ENCODE data around the gene KASH5.

KASH5 gene

GRCh38 chr19:49430678-49431329 lies 42.8 kb downstream of the KASH5 start:
- H3K27me3 ChIP-seq (ENCODE audit: insufficient read depth, poor library complexity, severe bottlenecking) = peaks cover 53% of the 10 kb centered on the region
- TF ChIP-seq, protein P1, sequence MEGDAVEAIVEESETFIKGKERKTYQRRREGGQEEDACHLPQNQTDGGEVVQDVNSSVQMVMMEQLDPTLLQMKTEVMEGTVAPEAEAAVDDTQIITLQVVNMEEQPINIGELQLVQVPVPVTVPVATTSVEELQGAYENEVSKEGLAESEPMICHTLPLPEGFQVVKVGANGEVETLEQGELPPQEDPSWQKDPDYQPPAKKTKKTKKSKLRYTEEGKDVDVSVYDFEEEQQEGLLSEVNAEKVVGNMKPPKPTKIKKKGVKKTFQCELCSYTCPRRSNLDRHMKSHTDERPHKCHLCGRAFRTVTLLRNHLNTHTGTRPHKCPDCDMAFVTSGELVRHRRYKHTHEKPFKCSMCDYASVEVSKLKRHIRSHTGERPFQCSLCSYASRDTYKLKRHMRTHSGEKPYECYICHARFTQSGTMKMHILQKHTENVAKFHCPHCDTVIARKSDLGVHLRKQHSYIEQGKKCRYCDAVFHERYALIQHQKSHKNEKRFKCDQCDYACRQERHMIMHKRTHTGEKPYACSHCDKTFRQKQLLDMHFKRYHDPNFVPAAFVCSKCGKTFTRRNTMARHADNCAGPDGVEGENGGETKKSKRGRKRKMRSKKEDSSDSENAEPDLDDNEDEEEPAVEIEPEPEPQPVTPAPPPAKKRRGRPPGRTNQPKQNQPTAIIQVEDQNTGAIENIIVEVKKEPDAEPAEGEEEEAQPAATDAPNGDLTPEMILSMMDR (IDR thresholded peaks at IDR 0.05; ENCODE audit: insufficient read depth, low read length) = peak; percentile 15
- no peak for TF ChIP-seq SPI1 (IDR thresholded peaks at IDR 0.05; ENCODE audit: borderline replicate concordance, low read depth)
- H3K27ac ChIP-seq (replicated peaks) = no peak overlapping the region
- no peak for DNase-seq (ENCODE audit: low read depth in 1 of 2, low spot score in 1 of 2)
- no peak overlapping the region for H3K4me3 ChIP-seq (replicated peaks; ENCODE audit: insufficient read depth, low read length)

DNA sequence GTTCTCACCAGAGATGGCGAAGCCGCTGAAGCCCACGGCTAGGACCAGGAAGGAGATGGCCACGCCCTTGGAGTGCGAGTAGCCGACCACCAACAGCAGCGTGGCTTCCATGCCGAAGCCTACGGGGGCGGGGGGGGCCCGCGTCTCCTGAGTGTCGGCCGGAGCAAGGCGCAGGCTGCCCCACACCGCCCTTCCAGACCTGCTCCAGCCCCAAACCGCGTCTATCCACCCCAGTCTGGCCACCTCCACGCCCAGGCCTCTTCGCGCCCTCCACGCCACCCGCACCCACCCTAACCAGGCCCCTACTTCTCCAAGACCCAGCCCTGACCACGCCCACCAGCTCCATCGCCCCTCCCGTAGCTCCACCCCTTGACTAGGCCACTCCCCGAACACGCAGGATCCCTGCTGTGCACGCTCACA lies 43.3 kb downstream of the KASH5 start:
- no peak for DNase-seq (ENCODE audit: low read depth in 1 of 2, low spot score in 1 of 2)
- Histone ChIP-seq H3K4me3 (replicated peaks; ENCODE audit: insufficient read depth, low read length) (no peak overlapping the region), H3K27me3 (ENCODE audit: insufficient read depth, poor library complexity, severe bottlenecking) (peaks cover 49% of the 10 kb centered on the region), H3K27ac (replicated peaks) (no peak overlapping the region)
- TF ChIP-seq, protein P2, sequence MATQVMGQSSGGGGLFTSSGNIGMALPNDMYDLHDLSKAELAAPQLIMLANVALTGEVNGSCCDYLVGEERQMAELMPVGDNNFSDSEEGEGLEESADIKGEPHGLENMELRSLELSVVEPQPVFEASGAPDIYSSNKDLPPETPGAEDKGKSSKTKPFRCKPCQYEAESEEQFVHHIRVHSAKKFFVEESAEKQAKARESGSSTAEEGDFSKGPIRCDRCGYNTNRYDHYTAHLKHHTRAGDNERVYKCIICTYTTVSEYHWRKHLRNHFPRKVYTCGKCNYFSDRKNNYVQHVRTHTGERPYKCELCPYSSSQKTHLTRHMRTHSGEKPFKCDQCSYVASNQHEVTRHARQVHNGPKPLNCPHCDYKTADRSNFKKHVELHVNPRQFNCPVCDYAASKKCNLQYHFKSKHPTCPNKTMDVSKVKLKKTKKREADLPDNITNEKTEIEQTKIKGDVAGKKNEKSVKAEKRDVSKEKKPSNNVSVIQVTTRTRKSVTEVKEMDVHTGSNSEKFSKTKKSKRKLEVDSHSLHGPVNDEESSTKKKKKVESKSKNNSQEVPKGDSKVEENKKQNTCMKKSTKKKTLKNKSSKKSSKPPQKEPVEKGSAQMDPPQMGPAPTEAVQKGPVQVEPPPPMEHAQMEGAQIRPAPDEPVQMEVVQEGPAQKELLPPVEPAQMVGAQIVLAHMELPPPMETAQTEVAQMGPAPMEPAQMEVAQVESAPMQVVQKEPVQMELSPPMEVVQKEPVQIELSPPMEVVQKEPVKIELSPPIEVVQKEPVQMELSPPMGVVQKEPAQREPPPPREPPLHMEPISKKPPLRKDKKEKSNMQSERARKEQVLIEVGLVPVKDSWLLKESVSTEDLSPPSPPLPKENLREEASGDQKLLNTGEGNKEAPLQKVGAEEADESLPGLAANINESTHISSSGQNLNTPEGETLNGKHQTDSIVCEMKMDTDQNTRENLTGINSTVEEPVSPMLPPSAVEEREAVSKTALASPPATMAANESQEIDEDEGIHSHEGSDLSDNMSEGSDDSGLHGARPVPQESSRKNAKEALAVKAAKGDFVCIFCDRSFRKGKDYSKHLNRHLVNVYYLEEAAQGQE (IDR thresholded peaks at IDR 0.05; ENCODE audit: insufficient replicate concordance, low read depth) = no peak
- TF ChIP-seq SPI1 (IDR thresholded peaks at IDR 0.05; ENCODE audit: borderline replicate concordance, low read depth) (no peak), POLR2AphosphoS5 (IDR thresholded peaks at IDR 0.05; ENCODE audit: low read depth) (no peak), GABPA (IDR thresholded peaks at IDR 0.05; ENCODE audit: low read depth) (no peak)
- TF ChIP-seq, protein P1 (IDR thresholded peaks at IDR 0.05; ENCODE audit: insufficient read depth, low read length) = no peak

DNA sequence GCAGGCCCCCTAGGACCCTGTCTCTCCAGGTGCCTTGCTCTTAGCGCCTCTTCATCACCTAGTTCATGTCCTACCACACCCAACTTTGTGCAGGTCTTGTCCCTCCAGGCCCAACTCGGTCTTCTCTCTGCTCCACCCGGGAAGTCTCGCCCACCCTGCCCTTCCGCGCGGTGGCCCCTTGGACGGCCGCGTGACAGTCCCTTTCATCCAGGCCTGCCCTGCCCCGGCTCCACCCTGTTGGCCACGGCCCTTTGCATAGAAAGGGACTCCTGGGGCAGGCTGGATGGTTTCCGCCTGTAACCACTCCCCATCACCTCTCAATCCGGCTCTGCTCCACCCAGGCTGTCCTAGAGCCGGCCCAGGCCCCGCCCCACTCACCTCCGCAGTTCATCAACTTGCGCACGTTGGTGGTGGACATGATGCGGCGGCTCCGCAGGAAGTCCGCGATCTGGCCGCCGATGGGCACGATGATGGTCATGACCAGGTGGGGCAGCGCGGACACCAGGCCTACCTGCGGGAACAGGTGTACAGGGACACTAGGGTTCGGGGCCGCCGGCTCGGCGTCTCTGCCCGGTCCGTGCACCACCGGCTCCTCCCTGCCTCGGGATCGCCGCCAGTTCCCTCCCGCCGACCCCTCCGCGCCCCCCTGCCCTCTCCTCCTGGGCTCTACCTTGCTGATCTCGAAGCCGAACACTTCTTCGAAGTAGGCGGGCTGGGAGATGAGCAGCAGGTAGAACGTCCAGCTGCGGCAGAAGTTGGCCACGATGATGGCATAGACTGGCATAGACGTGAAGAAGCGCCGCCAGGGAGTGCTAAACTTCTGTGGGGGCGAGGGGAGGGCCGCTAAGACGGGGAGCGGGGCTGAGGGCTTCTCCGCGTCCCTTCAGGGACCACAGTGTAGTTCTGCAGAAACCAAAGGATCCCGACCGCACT lies 44.4 kb downstream of the KASH5 start:
- TF ChIP-seq POLR2AphosphoS5 (IDR thresholded peaks at IDR 0.05; ENCODE audit: low read depth) = no peak
- TF ChIP-seq, protein P2 (IDR thresholded peaks at IDR 0.05; ENCODE audit: insufficient replicate concordance, low read depth) = no peak
- peaks cover 46% of the 10 kb centered on the region for H3K27me3 ChIP-seq (ENCODE audit: insufficient read depth, poor library complexity, severe bottlenecking)
- H3K4me3 ChIP-seq (replicated peaks; ENCODE audit: insufficient read depth, low read length) = no peak overlapping the region
- no peak overlapping the region for H3K27ac ChIP-seq (replicated peaks)
- no peak for DNase-seq (ENCODE audit: low read depth in 1 of 2, low spot score in 1 of 2)

GRCh38 chr19:49433240-49433901 lies 45.3 kb downstream of the KASH5 start:
- Histone ChIP-seq H3K4me3 (replicated peaks; ENCODE audit: insufficient read depth, low read length) (no peak overlapping the region), H3K27ac (replicated peaks) (no peak overlapping the region), H3K27me3 (ENCODE audit: insufficient read depth, poor library complexity, severe bottlenecking) (peaks cover 47% of the 10 kb centered on the region)
- no peak for TF ChIP-seq SPI1 (IDR thresholded peaks at IDR 0.05; ENCODE audit: borderline replicate concordance, low read depth)
- TF ChIP-seq POLR2AphosphoS5 (IDR thresholded peaks at IDR 0.05; ENCODE audit: low read depth) = no peak
- TF ChIP-seq, protein P1 (IDR thresholded peaks at IDR 0.05; ENCODE audit: insufficient read depth, low read length) = no peak
- TF ChIP-seq GABPA (IDR thresholded peaks at IDR 0.05; ENCODE audit: low read depth) = no peak
- TF ChIP-seq, protein P2 (IDR thresholded peaks at IDR 0.05; ENCODE audit: insufficient replicate concordance, low read depth) = no peak
- DNase-seq (ENCODE audit: low read depth in 1 of 2, low spot score in 1 of 2) = no peak
